AG04450 (cell line): Measurements from ENCODE around the gene IFT122. TPM values are rescaled to one million over a fixed set of nuclear protein-coding genes. Genes with fewer than 3 reads are reported as not detected.

Source experiments
- CTCF ChIA-PET: fragments of 300-600, 350-600 bp; formaldehyde crosslinking; extraction: SDS; loops from one replicate; lab custom pipeline; 2022; ENCODE audit warnings: antibody characterized with exemption, inconsistent platforms; lab: Charles Lee
- POLR2A ChIA-PET: fragments of 350-600 bp; formaldehyde crosslinking; extraction: SDS; loops from one replicate; lab custom pipeline; 2021; ENCODE audit warnings: antibody characterized with exemption, inconsistent platforms; lab: Yijun Ruan, JAX
- DNase-seq: peaks from one replicate; pipeline ENCODE4 v3.0.0-alpha.2; 2011; ENCODE audit warnings: low read depth, low spot score
- H3K27ac ChIP-seq: one replicate; pipeline ENCODE4 v1.5.1; 2012; ENCODE audit warnings: low read depth, low read length, control low read depth
- H3K27me3 ChIP-seq: one replicate; pipeline ENCODE4 v1.6.0; 2012; ENCODE audit warnings: low read length; ENCODE audit not compliant: control insufficient read depth, insufficient read depth
- H3K4me3 ChIP-seq: 2 replicates; pipeline ENCODE4 v1.5.1; 2011; ENCODE audit warnings: mild to moderate bottlenecking, low read depth, low read length, control low read depth
- H3K9me3 ChIP-seq: 2 replicates; pipeline ENCODE4 v1.5.1; 2012; ENCODE audit warnings: low read length; ENCODE audit not compliant: control insufficient read depth, insufficient read depth
- CTCF ChIP-seq: IDR thresholded peaks from 2 replicates; pipeline ENCODE4 v1.5.1; 2011; ENCODE audit warnings: low read depth, low read length, control low read depth, inconsistent platforms
- polyA plus RNA-seq: library from polyadenylated mRNA; depleted of rRNA; stranded (reverse); fragments of >200 nt; gene quantifications from 2 replicates; pipeline ENCODE4 v1.2.3, GENCODE V29; 2011; rRNA removed
- small RNA-seq: library from RNA; depleted of rRNA; stranded (forward); fragments of <200 nt; gene quantifications from one replicate; pipeline ENCODE3, GENCODE V24; 2012; ENCODE audit warnings: low read depth; ENCODE audit not compliant: insufficient read length

Gene IFT122
- polyA plus RNA-seq, 1 experiment, result 14.3 TPM

GRCh38 chr3:129567939-129568338, 127.9 kb downstream of the IFT122 start:
- Histone ChIP-seq H3K27ac (no peak overlapping the region), H3K27me3 (no peaks in the 10 kb centered on the region), H3K9me3 (no peaks in the 10 kb centered on the region), H3K4me3 (no peak overlapping the region)
- POLR2A ChIA-PET, result interaction anchor here (0.6 kb wide), 1 partner anchor 194 kb away, joined by 4 read pairs; no protein-coding TSS in a partner anchor
- DNase-seq, result no peak
- CTCF ChIA-PET, result no interaction called here
- TF ChIP-seq CTCF, result no peak

GRCh38 chr3:129569856-129570255, 129.8 kb downstream of the IFT122 start:
- Histone ChIP-seq H3K27ac (no peak overlapping the region), H3K9me3 (no peaks in the 10 kb centered on the region), H3K27me3 (no peaks in the 10 kb centered on the region), H3K4me3 (no peak overlapping the region)
- ChIA-PET POLR2A (no interaction called here), CTCF (no interaction called here)
- no peak for TF ChIP-seq CTCF
- DNase-seq, result no peak

Small RNA genes lying within 50 kb of the gene (small RNA-seq; reads per million reads assigned to genes)
- gene SNORA7B, result not detected

Other genes starting within 250 kb of the IFT122 start
- 229 and 231 TPM in 2 replicates for gene COPG1, start 190.6 kb upstream of the IFT122 start, polyA plus RNA-seq
- 19.9 and 22.6 TPM in 2 replicates for gene HMCES, start 161.4 kb upstream of the IFT122 start, polyA plus RNA-seq
- 0.07 and 0.19 TPM in 2 replicates for gene EFCAB12, start 11.6 kb upstream of the IFT122 start, polyA plus RNA-seq
- gene MBD4, start 276 bp upstream of the IFT122 start, polyA plus RNA-seq, result 26.2 and 35.6 TPM in 2 replicates
- gene RHO, start 88.4 kb downstream of the IFT122 start, polyA plus RNA-seq, result not detected in 2 replicates
- gene H1-8, start 103.0 kb downstream of the IFT122 start, polyA plus RNA-seq, result not detected in 2 replicates
- gene PLXND1, start 166.5 kb downstream of the IFT122 start, polyA plus RNA-seq, result 37.1 and 47.7 TPM in 2 replicates